Endothelial cell of umbilical vein (primary cell): Measurements from ENCODE around the gene GPR176. TPM values are rescaled to one million over a fixed set of nuclear protein-coding genes. Genes with fewer than 3 reads are reported as not detected.

ENCODE experiments used
- BruUV-seq: library from RNA; stranded (reverse); fragments of 400-500 nt; replicated peaks from 2 replicates; lab custom pipeline; 2021; lab: Mats Ljungman, UMichigan
- CTCF ChIA-PET: fragments of 300-600, 350-600 bp; sonication (Branson Sonifier 250); formaldehyde crosslinking; loops from one replicate; lab custom pipeline; 2021; ENCODE audit warnings: antibody characterized with exemption, inconsistent platforms; lab: Charles Lee
- POLR2A ChIA-PET: fragments of 300-600, 350-600 bp; sonication (Branson Sonifier 250); formaldehyde crosslinking; loops from one replicate; lab custom pipeline; 2021; ENCODE audit warnings: antibody characterized with exemption, inconsistent platforms; lab: Charles Lee
- DNase-seq: peaks from one replicate; pipeline ENCODE4 v3.0.0-alpha.2; 2011; ENCODE audit warnings: low read depth, low spot score
- FAIRE-seq: peaks from 2 replicates; lab custom pipeline; 2011; peaks lifted over from hg19 to GRCh38; lab: Jason Lieb, UNC
- H2AFZ ChIP-seq: 2 replicates; pipeline ENCODE4 v1.6.0; 2012; ENCODE audit warnings: low read depth, low read length, control low read depth, inconsistent platforms
- H3K27ac ChIP-seq: 2 replicates; pipeline ENCODE4 v1.5.1; 2011; ENCODE audit warnings: low read depth, mild to moderate bottlenecking, control low read depth, low read length, moderate library complexity; ENCODE audit not compliant: insufficient read depth
- H3K27me3 ChIP-seq, 2 experiments: 2 replicates each; pipeline versions ENCODE4 v1.6.0 to v1.6.1; 2011; ENCODE audit warnings: low read length in 2 of 2, mixed read lengths in 1 of 2; ENCODE audit not compliant: control insufficient read depth in 2 of 2, insufficient read depth in 2 of 2
- H3K36me3 ChIP-seq, 2 experiments: 2 replicates in 1 of 2; 3 replicates in 1 of 2; pipeline ENCODE4 v1.5.1; 2011; ENCODE audit warnings: low read length in 2 of 2, mild to moderate bottlenecking in 1 of 2, moderate library complexity in 1 of 2; ENCODE audit not compliant: control insufficient read depth in 2 of 2, insufficient read depth in 2 of 2; ENCODE audit errors: extremely low read depth in 1 of 2
- H3K4me1 ChIP-seq: 3 replicates; pipeline ENCODE4 v1.5.1; 2011; ENCODE audit warnings: mild to moderate bottlenecking, low read length; ENCODE audit not compliant: control insufficient read depth, insufficient read depth; ENCODE audit errors: extremely low read depth
- H3K4me2 ChIP-seq: 2 replicates; pipeline ENCODE4 v1.6.1; 2011; ENCODE audit warnings: low read length, control low read depth, mixed read lengths; ENCODE audit not compliant: insufficient read depth
- H3K4me3 ChIP-seq, 3 experiments: fragments of 200-600 bp in 1 of 3; sonication (generic), shearing (Covaris generic) in 1 of 3; replicated peaks in 1 of 3; 2 replicates each; pipeline ENCODE4 v1.5.1; 2011 to 2016; ENCODE audit warnings: control low read depth in 3 of 3, low read length in 3 of 3, mild to moderate bottlenecking in 2 of 3, inconsistent platforms in 1 of 3, low read depth in 1 of 3, moderate library complexity in 1 of 3; ENCODE audit not compliant: insufficient read depth in 1 of 3
- H3K79me2 ChIP-seq: 2 replicates; pipeline ENCODE4 v1.6.0; 2012; ENCODE audit warnings: low read length, inconsistent platforms; ENCODE audit not compliant: control insufficient read depth, insufficient read depth
- H3K9ac ChIP-seq: replicated peaks from 2 replicates; pipeline ENCODE3; 2011; ENCODE audit warnings: low read length, control low read depth; ENCODE audit not compliant: insufficient read depth; ENCODE audit errors: extremely low read depth
- H3K9me1 ChIP-seq: replicated peaks from 3 replicates; pipeline ENCODE4 v1.6.0; 2011; ENCODE audit warnings: mild to moderate bottlenecking, low read length; ENCODE audit not compliant: control insufficient read depth, insufficient read depth; ENCODE audit errors: extremely low read depth
- H3K9me3 ChIP-seq: replicated peaks from 2 replicates; pipeline ENCODE4 v1.5.1; 2012; ENCODE audit warnings: low read length, inconsistent platforms; ENCODE audit not compliant: control insufficient read depth, insufficient read depth
- H4K20me1 ChIP-seq: replicated peaks from 2 replicates; pipeline ENCODE3; 2011; ENCODE audit warnings: mild to moderate bottlenecking, low read length; ENCODE audit not compliant: control insufficient read depth, insufficient read depth; ENCODE audit errors: extremely low read depth
- EZH2 ChIP-seq: IDR thresholded peaks from 2 replicates; pipeline ENCODE4 v1.6.1; 2012; ENCODE audit warnings: borderline replicate concordance, low read depth, mild to moderate bottlenecking, moderate library complexity, low read length, inconsistent platforms; ENCODE audit not compliant: severe bottlenecking
- FOS ChIP-seq: IDR thresholded peaks from 2 replicates; pipeline ENCODE4 v1.6.1; 2011; ENCODE audit warnings: mild to moderate bottlenecking, low read length, moderate library complexity, borderline replicate concordance; ENCODE audit not compliant: insufficient read depth
- GATA2 ChIP-seq: IDR thresholded peaks from 2 replicates; pipeline ENCODE4 v1.7.0; 2011; ENCODE audit warnings: low read depth, mild to moderate bottlenecking, moderate library complexity, mixed read lengths, low read length; ENCODE audit not compliant: insufficient read length, insufficient read depth
- JUN ChIP-seq: IDR thresholded peaks from 2 replicates; pipeline ENCODE4 v1.6.1; 2011; ENCODE audit warnings: borderline replicate concordance, low read depth; ENCODE audit not compliant: insufficient read length, insufficient read depth
- MYC ChIP-seq: IDR thresholded peaks from one replicate; pipeline ENCODE4 v1.6.1; 2011; ENCODE audit warnings: mild to moderate bottlenecking, low read depth, low read length
- POLR2A ChIP-seq: IDR thresholded peaks from 2 replicates; pipeline ENCODE4 v1.6.1; 2012; ENCODE audit warnings: low read depth, mild to moderate bottlenecking, control low read depth, low read length
- POLR2AphosphoS5 ChIP-seq: IDR thresholded peaks from 2 replicates; pipeline ENCODE4 v1.6.1; 2012; ENCODE audit warnings: low read depth, mild to moderate bottlenecking, control low read depth, low read length, moderate library complexity; ENCODE audit not compliant: insufficient read depth
- dilution Hi-C: fragments of 300-500 bp; cut with MboI; formaldehyde crosslinking; loops from one replicate; pipeline ENCODE4 v1.15.0; 2019; ENCODE audit warnings: low sequenced_read_pairs; ENCODE audit not compliant: extremely low pct_ligation_motif_present
- intact Hi-C: fragments of 100-400 bp; cut with micrococcal nuclease; formaldehyde crosslinking; loops from one replicate; pipeline ENCODE4 v1.10.0; 2022
- polyA plus RNA-seq, 4 experiments: library from polyadenylated mRNA; depleted of rRNA in 3 of 4; stranded (reverse) in 3 of 4; unstranded in 1 of 4; fragments of >200 nt; gene quantifications; 2 replicates each; pipeline versions ENCODE4 v1.2.1 to v1.2.3, GENCODE V29; 2011 to 2012; ENCODE audit warnings: missing spikeins in 1 of 4
- total RNA-seq: library from RNA; stranded (reverse); gene quantifications from 2 replicates; pipeline ENCODE4 v1.2.3, GENCODE V29; 2021
- TF ChIP-seq, protein P1 (sequence below): IDR thresholded peaks from 2 replicates; pipeline ENCODE4 v1.6.1; 2011; ENCODE audit not compliant: insufficient read depth, insufficient read length
- TF ChIP-seq, protein P2 (sequence below), 2 donors: IDR thresholded peaks; 1 replicate in 1 of 2; 2 replicates in 1 of 2; pipeline ENCODE4 v1.5.1; 2011; ENCODE audit warnings: low read length in 2 of 2, mild to moderate bottlenecking in 2 of 2, moderate library complexity in 2 of 2, control low read depth in 1 of 2, inconsistent platforms in 1 of 2, low read depth in 1 of 2; ENCODE audit not compliant: insufficient read depth in 1 of 2; ENCODE audit errors: extremely low read depth in 1 of 2

Gene GPR176
- total and polyA plus RNA-seq, 2 donors (not counting 3 experiments of a cell fraction or from before 2014, with no cell fraction given) = 35.3 to 68.7 TPM

DNA sequence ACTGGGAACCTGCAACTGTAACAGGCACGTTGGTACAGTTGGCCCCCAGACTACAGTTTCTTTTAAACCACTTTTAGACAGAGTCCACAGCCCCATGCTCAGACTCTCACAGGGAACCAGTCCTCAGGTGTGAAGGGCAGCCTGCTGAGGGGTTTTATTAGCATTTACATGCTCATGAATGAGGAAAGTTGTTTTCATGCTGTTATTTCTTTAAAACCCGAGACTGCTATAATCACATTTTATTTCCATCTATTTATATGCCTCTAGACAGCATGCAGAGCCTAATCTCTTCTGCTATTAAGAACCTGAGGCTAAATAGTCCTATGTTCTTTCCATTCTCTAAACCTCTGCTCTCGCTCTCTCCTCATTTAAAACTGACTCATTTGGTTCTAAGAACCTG lies 111.2 kb downstream of the GPR176 start:
- ChIA-PET POLR2A (no interaction called here), CTCF (no interaction called here)
- TF ChIP-seq, protein P1, sequence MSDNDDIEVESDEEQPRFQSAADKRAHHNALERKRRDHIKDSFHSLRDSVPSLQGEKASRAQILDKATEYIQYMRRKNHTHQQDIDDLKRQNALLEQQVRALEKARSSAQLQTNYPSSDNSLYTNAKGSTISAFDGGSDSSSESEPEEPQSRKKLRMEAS = no peak
- TF ChIP-seq JUN = no peak
- TF ChIP-seq MYC = no peak
- TF ChIP-seq FOS = no peak
- TF ChIP-seq GATA2 = no peak
- TF ChIP-seq, protein P2, sequence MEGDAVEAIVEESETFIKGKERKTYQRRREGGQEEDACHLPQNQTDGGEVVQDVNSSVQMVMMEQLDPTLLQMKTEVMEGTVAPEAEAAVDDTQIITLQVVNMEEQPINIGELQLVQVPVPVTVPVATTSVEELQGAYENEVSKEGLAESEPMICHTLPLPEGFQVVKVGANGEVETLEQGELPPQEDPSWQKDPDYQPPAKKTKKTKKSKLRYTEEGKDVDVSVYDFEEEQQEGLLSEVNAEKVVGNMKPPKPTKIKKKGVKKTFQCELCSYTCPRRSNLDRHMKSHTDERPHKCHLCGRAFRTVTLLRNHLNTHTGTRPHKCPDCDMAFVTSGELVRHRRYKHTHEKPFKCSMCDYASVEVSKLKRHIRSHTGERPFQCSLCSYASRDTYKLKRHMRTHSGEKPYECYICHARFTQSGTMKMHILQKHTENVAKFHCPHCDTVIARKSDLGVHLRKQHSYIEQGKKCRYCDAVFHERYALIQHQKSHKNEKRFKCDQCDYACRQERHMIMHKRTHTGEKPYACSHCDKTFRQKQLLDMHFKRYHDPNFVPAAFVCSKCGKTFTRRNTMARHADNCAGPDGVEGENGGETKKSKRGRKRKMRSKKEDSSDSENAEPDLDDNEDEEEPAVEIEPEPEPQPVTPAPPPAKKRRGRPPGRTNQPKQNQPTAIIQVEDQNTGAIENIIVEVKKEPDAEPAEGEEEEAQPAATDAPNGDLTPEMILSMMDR (IDR thresholded peaks at IDR 0.05; ENCODE audit: extremely low read depth in 1 of 2, insufficient read depth in 1 of 2, low read depth in 1 of 2, low read length in 2 of 2) = no peak
- no peak for TF ChIP-seq EZH2
- TF ChIP-seq POLR2AphosphoS5 = no peak
- TF ChIP-seq POLR2A = no peak
- Histone ChIP-seq H3K9ac (no peak overlapping the region), H3K4me2 (no peak overlapping the region), H3K27me3 (no peaks in the 10 kb centered on the region), H3K4me3 (no peak overlapping the region), H3K36me3 (no peaks in the 10 kb centered on the region), H4K20me1 (no peaks in the 10 kb centered on the region), H3K9me1 (no peaks in the 10 kb centered on the region), H3K4me1 (no peaks in the 10 kb centered on the region), H3K27ac (no peak overlapping the region), H3K9me3 (no peaks in the 10 kb centered on the region), H2AFZ (no peak overlapping the region), H3K79me2 (no peaks in the 10 kb centered on the region)
- dilution Hi-C loops = no loop called here
- intact Hi-C loops = no loop called here
- no TSS peak for BruUV-seq
- FAIRE-seq (no peak), DNase-seq (no peak)
